Ovary (tissue), 3 donors: ENCODE measurements around the gene SLC9A2.

Experiments used
- EP300 ChIP-seq: sonication (generic); formaldehyde crosslinking; IDR thresholded peaks from one replicate; pipeline ENCODE4 v1.6.1; 2017; ENCODE audit warnings: antibody characterized with exemption
- POLR2A ChIP-seq: fragments of 450-650 bp; IDR thresholded peaks from one replicate; pipeline ENCODE4 v1.6.1; 2017; ENCODE audit warnings: antibody characterized with exemption, mild to moderate bottlenecking, moderate library complexity
- TF ChIP-seq, protein P1 (sequence below), 3 donors: fragments of 450-650 bp in 2 of 3; fragments of 200-600 bp in 1 of 3; IDR thresholded peaks; one replicate each; pipeline versions ENCODE4 v1.5.1 to v1.8.0; 2016 to 2022; ENCODE audit warnings: antibody characterized with exemption in 3 of 3, mild to moderate bottlenecking in 1 of 3
- donor health status: DM: no; HTN: no; CAD: no.

DNA sequence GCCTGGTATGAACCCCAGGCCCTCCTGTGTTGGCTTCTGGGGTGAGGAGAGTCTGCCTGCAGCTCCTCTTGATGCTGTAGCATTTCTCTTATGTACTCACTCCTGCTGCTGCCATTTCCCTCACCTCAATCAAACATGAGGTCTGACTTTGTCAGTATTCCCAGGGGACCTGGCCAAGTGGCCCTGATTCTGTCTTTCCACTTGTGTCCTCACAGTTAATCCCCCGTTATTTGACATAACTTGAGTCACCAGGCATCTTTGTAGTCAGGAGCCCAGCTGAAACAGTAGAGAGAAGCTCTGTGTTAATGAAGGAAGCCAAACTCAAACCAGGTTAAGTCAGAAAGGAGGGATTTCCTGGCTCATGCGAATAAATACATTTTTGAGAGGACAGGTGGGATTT, 55.0 kb downstream of the SLC9A2 start:
- TF ChIP-seq, protein P1, sequence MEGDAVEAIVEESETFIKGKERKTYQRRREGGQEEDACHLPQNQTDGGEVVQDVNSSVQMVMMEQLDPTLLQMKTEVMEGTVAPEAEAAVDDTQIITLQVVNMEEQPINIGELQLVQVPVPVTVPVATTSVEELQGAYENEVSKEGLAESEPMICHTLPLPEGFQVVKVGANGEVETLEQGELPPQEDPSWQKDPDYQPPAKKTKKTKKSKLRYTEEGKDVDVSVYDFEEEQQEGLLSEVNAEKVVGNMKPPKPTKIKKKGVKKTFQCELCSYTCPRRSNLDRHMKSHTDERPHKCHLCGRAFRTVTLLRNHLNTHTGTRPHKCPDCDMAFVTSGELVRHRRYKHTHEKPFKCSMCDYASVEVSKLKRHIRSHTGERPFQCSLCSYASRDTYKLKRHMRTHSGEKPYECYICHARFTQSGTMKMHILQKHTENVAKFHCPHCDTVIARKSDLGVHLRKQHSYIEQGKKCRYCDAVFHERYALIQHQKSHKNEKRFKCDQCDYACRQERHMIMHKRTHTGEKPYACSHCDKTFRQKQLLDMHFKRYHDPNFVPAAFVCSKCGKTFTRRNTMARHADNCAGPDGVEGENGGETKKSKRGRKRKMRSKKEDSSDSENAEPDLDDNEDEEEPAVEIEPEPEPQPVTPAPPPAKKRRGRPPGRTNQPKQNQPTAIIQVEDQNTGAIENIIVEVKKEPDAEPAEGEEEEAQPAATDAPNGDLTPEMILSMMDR (IDR thresholded peaks at IDR 0.05), result no peak
- TF ChIP-seq POLR2A (no peak), EP300 (no peak)
